D721Med (cell line): Measurements from ENCODE around the gene SLC5A11.
A peak's percentile ranks its signal among the peaks of the same experiment; 100 is the strongest.
"Not testable (repeated sequence)": the region's sequence is repeated elsewhere in the genome, so short reads cannot be mapped to it uniquely, and the experiment has no call there.

Experiments
- DNase-seq: peaks from one replicate; pipeline ENCODE4 v3.0.0; 2011; ENCODE audit warnings: low spot score; ENCODE audit not compliant: insufficient read length
- FAIRE-seq: peaks from 2 replicates; lab custom pipeline; 2011; peaks lifted over from hg19 to GRCh38; lab: Jason Lieb, UNC
- TF ChIP-seq, protein P1 (sequence below): IDR thresholded peaks from 2 replicates; pipeline ENCODE4 v1.5.1; 2012; ENCODE audit warnings: mild to moderate bottlenecking, control low read depth; ENCODE audit not compliant: insufficient read depth; ENCODE audit errors: missing control alignments

SLC5A11 gene

GRCh38 chr16:24883714-24884151 lies 38.0 kb downstream of the SLC5A11 start:
- FAIRE-seq (no peak), DNase-seq (no peak)
- TF ChIP-seq, protein P1, sequence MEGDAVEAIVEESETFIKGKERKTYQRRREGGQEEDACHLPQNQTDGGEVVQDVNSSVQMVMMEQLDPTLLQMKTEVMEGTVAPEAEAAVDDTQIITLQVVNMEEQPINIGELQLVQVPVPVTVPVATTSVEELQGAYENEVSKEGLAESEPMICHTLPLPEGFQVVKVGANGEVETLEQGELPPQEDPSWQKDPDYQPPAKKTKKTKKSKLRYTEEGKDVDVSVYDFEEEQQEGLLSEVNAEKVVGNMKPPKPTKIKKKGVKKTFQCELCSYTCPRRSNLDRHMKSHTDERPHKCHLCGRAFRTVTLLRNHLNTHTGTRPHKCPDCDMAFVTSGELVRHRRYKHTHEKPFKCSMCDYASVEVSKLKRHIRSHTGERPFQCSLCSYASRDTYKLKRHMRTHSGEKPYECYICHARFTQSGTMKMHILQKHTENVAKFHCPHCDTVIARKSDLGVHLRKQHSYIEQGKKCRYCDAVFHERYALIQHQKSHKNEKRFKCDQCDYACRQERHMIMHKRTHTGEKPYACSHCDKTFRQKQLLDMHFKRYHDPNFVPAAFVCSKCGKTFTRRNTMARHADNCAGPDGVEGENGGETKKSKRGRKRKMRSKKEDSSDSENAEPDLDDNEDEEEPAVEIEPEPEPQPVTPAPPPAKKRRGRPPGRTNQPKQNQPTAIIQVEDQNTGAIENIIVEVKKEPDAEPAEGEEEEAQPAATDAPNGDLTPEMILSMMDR, result no peak

GRCh38 chr16:24887472-24887871 lies 41.7 kb downstream of the SLC5A11 start:
- FAIRE-seq, result no peak
- no peak for DNase-seq
- TF ChIP-seq, protein P1, result no peak

DNA sequence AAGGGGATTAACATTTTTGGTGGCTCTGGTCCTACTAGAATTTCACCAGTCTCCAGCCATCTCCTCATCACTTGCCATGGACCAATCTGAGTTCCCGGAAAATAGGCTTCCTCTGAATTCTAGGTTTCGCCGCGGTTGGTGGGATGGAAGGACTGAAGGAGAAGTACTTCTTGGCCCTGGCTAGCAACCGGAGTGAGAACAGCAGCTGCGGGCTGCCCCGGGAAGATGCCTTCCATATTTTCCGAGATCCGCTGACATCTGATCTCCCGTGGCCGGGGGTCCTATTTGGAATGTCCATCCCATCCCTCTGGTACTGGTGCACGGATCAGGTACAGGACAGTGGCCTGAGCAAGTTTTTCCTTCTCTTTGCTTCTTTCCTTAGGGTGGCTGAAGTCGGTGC lies 45.0 kb downstream of the SLC5A11 start:
- DNase-seq, result no peak
- FAIRE-seq, result no peak
- TF ChIP-seq, protein P1, result no peak

DNA sequence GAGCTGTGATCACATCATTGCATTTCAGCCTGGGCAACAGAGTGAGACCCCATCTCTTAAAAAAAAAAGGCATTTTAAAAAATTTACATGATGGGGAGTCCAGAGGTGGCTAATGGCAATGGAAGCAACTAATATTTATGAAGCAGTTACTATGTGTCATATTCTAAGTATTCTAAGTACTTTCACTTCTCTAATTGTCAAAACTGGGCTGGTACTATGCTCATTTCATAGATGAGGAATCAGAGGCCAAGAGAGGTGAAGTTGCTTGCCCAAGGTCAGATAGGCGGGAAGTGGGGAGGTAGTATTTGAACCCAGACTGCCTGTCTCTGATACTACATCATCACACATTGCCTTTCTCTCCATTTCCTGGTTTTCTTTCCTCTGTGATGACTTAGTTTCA lies 50.7 kb downstream of the SLC5A11 start:
- FAIRE-seq (no peak), DNase-seq (no peak)
- TF ChIP-seq, protein P1, result no peak

DNA sequence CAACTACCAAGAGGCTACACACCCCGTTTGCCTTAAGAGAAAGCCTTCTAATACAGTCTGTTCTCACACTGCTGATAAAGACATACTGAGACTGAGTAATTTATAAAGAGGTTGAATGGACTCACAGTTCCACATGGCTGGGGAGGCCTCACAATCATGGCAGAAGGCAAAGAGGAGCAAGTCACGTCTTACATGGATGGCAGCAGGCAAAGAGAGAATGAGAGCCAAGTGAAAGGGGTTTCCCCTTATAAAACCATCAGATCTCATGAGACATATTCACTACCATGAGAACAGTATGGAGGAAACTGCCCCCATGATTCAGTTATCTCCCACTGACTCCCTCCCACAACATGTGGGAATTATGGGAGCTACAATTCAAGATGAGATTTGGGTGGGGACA lies 51.8 kb downstream of the SLC5A11 start:
- not testable (repeated sequence) for DNase-seq, FAIRE-seq

DNA sequence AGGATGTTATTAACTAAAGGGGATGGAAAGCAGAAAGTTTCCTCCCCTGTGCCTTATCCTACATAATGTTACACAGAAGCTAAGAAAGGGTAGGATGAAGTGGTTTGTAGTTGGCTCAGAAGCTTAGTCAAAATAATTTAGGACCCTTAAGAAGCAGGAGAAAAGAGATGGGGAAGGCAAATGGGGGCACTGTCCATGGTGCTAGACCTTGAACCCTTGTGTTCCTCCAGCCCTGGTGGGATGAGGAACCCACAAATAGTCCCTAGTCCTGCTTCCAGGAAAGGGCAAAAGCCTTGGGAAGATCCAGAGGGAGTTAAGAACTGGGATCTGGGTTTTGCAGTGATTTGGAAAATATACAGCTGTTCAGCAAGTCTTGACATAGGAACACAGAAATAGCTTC lies 54.5 kb downstream of the SLC5A11 start:
- DNase-seq (no peak), FAIRE-seq (no peak)
- TF ChIP-seq, protein P1, result no peak

- FAIRE-seq, result no peak
These were observed 60.5 kb downstream of the SLC5A11 start for GRCh38 chr16:24906199-24906808.

More at GRCh38 chr16:24906199-24906808, 60.5 kb downstream of the SLC5A11 start:
- no peak for DNase-seq
- TF ChIP-seq, protein P1, result peak; percentile 37
